ENCODE measurements around the gene SLC49A3.
"Not testable (repeated sequence)": the region's sequence is repeated elsewhere in the genome, so short reads cannot be mapped to it uniquely, and the experiment has no call there.

The SLC49A3 gene

GRCh38 chr4:681736-682451 lies 7.1 kb downstream of the SLC49A3 start:
- DNase-seq (ENCODE audit: low read depth, low spot score) = peak; percentile 56

- DNase-seq (ENCODE audit: low read depth, low spot score) = peak; percentile 70
These were observed 7.9 kb downstream of the SLC49A3 start for GRCh38 chr4:680928-681645.

GRCh38 chr4:680551-680927 lies 8.4 kb downstream of the SLC49A3 start:
- DNase-seq (ENCODE audit: low read depth, low spot score) = no peak

- DNase-seq (ENCODE audit: low read depth, low spot score) = no peak
These were observed 8.9 kb downstream of the SLC49A3 start for GRCh38 chr4:680091-680490.

GRCh38 chr4:679629-680028 lies 9.3 kb downstream of the SLC49A3 start:
- DNase-seq (ENCODE audit: low read depth, low spot score) = no peak

GRCh38 chr4:679104-679481 lies 9.9 kb downstream of the SLC49A3 start:
- no peak for DNase-seq (ENCODE audit: low read depth, low spot score)

- DNase-seq (ENCODE audit: low read depth, low spot score) = no peak
These were observed 10.4 kb downstream of the SLC49A3 start for GRCh38 chr4:678331-679103.

- no peak for DNase-seq (ENCODE audit: low read depth, low spot score)
These were observed 11.3 kb downstream of the SLC49A3 start for GRCh38 chr4:677431-678293.

GRCh38 chr4:676871-677235 lies 12.1 kb downstream of the SLC49A3 start:
- DNase-seq (ENCODE audit: low read depth, low spot score) = no peak

GRCh38 chr4:675980-676870 lies 12.7 kb downstream of the SLC49A3 start:
- DNase-seq (ENCODE audit: low read depth, low spot score) = no peak

GRCh38 chr4:675036-675882 lies 13.7 kb downstream of the SLC49A3 start:
- DNase-seq (ENCODE audit: low read depth, low spot score) = no peak

GRCh38 chr4:674172-675035 lies 14.5 kb downstream of the SLC49A3 start, which contains the start of the genes ATP5ME and MYL5:
ATP5ME (minus strand) TSS chr4:674276; CDS start chr4:674247, 29 bp downstream.
MYL5 (plus strand) TSS chr4:674542; CDS start chr4:678027, 3,485 bp downstream.
- peak; percentile 98 for DNase-seq (ENCODE audit: low read depth, low spot score)

GRCh38 chr4:673349-674091 lies 15.4 kb downstream of the SLC49A3 start:
- no peak for DNase-seq (ENCODE audit: low read depth, low spot score)

- no peak for DNase-seq (ENCODE audit: low read depth, low spot score)
These were observed 17.2 kb downstream of the SLC49A3 start for GRCh38 chr4:671769-672168.

- DNase-seq (ENCODE audit: low read depth, low spot score) = not testable (repeated sequence)
These were observed 19.0 kb downstream of the SLC49A3 start for GRCh38 chr4:669806-670559.

GRCh38 chr4:668219-668618 lies 20.7 kb downstream of the SLC49A3 start:
- DNase-seq (ENCODE audit: low read depth, low spot score) = not testable (repeated sequence)

- DNase-seq (ENCODE audit: low read depth, low spot score) = no peak
These were observed 21.4 kb downstream of the SLC49A3 start for GRCh38 chr4:667545-667925.
